K562 (cell line): ENCODE measurements around the gene RGL2. TPM values are rescaled to one million over a fixed set of nuclear protein-coding genes. Genes with fewer than 3 reads are reported as not detected.
A peak's percentile ranks its signal among the peaks of the same experiment; 100 is the strongest.

Source experiments
- ATAC-seq: fragments of 200-7000 bp; cut with Tn5 transposase; 3 replicates; pipeline ENCODE4 v1.9.1; 2020; ENCODE audit warnings: moderate library complexity
- BruUV-seq: library from RNA; stranded (reverse); fragments of 400-500 nt; replicated peaks from 2 replicates; lab custom pipeline; 2021; lab: Mats Ljungman, UMichigan
- CTCF ChIA-PET: fragments of 300-600 bp; formaldehyde crosslinking; extraction: SDS; loops from one replicate; lab custom pipeline; 2021; ENCODE audit warnings: low intra/inter-chr PET ratio; lab: Yijun Ruan, JAX
- POLR2A ChIA-PET: fragments of 300-600, 350-650 bp; sonication (Branson Sonifier 250); formaldehyde crosslinking; extraction: SDS; loops from one replicate; lab custom pipeline; 2021; ENCODE audit warnings: antibody characterized with exemption, inconsistent platforms; lab: Yijun Ruan, JAX
- DNase-seq, 4 experiments: peaks; one replicate each; pipeline versions ENCODE4 v3.0.0 to v3.0.0-alpha.2; 2011 to 2018; ENCODE audit warnings: low spot score in 3 of 4, mixed read lengths in 3 of 4; ENCODE audit errors: extremely low read depth in 1 of 4
- FAIRE-seq: peaks from 2 replicates; lab custom pipeline; 2011; peaks lifted over from hg19 to GRCh38; lab: Jason Lieb, UNC
- H2AFZ ChIP-seq: 2 replicates; pipeline ENCODE4 v1.6.0; 2011; ENCODE audit warnings: low read depth, low read length, control low read depth, inconsistent platforms
- H3K27ac ChIP-seq: fragments of 200-600 bp; 3 replicates; pipeline ENCODE4 v1.8.0; 2011; ENCODE audit warnings: low read depth, mild to moderate bottlenecking, control low read depth, inconsistent platforms, low read length, moderate library complexity, mixed read lengths; ENCODE audit errors: extremely low read depth
- H3K27me3 ChIP-seq, 2 experiments: fragments of 300-600 bp in 1 of 2; 2 replicates in 1 of 2; 3 replicates in 1 of 2; pipeline versions ENCODE4 v1.6.0 to v1.8.0; 2011; ENCODE audit warnings: inconsistent platforms in 2 of 2, low read length in 2 of 2, mild to moderate bottlenecking in 1 of 2, mixed read lengths in 1 of 2, moderate library complexity in 1 of 2; ENCODE audit not compliant: control insufficient read depth in 2 of 2, insufficient read depth in 2 of 2
- H3K36me3 ChIP-seq: fragments of 300-600 bp; 3 replicates; pipeline ENCODE4 v1.8.0; 2011; ENCODE audit warnings: mild to moderate bottlenecking, low read length, inconsistent platforms; ENCODE audit not compliant: control insufficient read depth, insufficient read depth
- H3K4me1 ChIP-seq, 2 experiments: fragments of 200-600 bp in 1 of 2; replicated peaks in 1 of 2; 2 replicates in 1 of 2; 3 replicates in 1 of 2; pipeline versions ENCODE4 v1.5.1 to v1.8.0; 2011; ENCODE audit warnings: inconsistent platforms in 2 of 2, low read length in 2 of 2, mild to moderate bottlenecking in 1 of 2, mixed read lengths in 1 of 2, moderate library complexity in 1 of 2; ENCODE audit not compliant: control insufficient read depth in 2 of 2, insufficient read depth in 2 of 2
- H3K4me2 ChIP-seq: 2 replicates; pipeline ENCODE4 v1.6.1; 2011; ENCODE audit warnings: low read length, control low read depth, inconsistent platforms, mixed read lengths; ENCODE audit not compliant: insufficient read depth
- H3K4me3 ChIP-seq: fragments of 200-600 bp; sonication (generic), shearing (Covaris generic); 2 replicates; pipeline ENCODE4 v1.5.1; 2016; ENCODE audit warnings: control low read depth, inconsistent platforms
- H3K79me2 ChIP-seq: fragments of 200-600 bp; 3 replicates; pipeline ENCODE4 v1.8.0; 2011; ENCODE audit warnings: low read length, inconsistent platforms; ENCODE audit not compliant: control insufficient read depth, insufficient read depth
- H3K9ac ChIP-seq, 2 experiments: 2 replicates each; pipeline versions ENCODE4 v1.6.0 to v1.6.1; 2011; ENCODE audit warnings: low read depth in 2 of 2, low read length in 2 of 2, control low read depth in 1 of 2, inconsistent platforms in 1 of 2, mild to moderate bottlenecking in 1 of 2, mixed read lengths in 1 of 2; ENCODE audit not compliant: insufficient read depth in 1 of 2
- H3K9me1 ChIP-seq: one replicate; pipeline ENCODE4 v1.6.0; 2011; ENCODE audit warnings: inconsistent platforms, mild to moderate bottlenecking, low read length, moderate library complexity; ENCODE audit not compliant: control insufficient read depth, insufficient read depth
- H3K9me3 ChIP-seq: replicated peaks from 2 replicates; pipeline ENCODE4 v1.5.1; 2011; ENCODE audit warnings: low read depth, low read length, inconsistent platforms; ENCODE audit not compliant: control insufficient read depth, insufficient read depth
- H4K20me1 ChIP-seq: replicated peaks from 2 replicates; pipeline ENCODE4 v1.6.1; 2011; ENCODE audit warnings: low read length, inconsistent platforms, mixed read lengths; ENCODE audit not compliant: control insufficient read depth, insufficient read depth
- CREB1 ChIP-seq, 2 experiments: sonication (generic) in 1 of 2; formaldehyde crosslinking in 1 of 2; IDR thresholded peaks; 2 replicates each; pipeline versions ENCODE4 v1.6.1 to v1.8.0; 2012 to 2022; ENCODE audit warnings: inconsistent platforms in 1 of 2, mild to moderate bottlenecking in 1 of 2, missing genetic modification reagents in 1 of 2, moderate library complexity in 1 of 2
- CTCF ChIP-seq, 3 experiments: IDR thresholded peaks in 2 of 3; conservative IDR thresholded peaks in 1 of 3; 2 replicates each; pipeline ENCODE4 v1.5.1; 2011 to 2012; ENCODE audit warnings: low read length in 3 of 3, mild to moderate bottlenecking in 3 of 3, control low read depth in 2 of 3, improper control_type of control experiment in 1 of 3, inconsistent platforms in 1 of 3, low read depth in 1 of 3, mixed read lengths in 1 of 3, moderate library complexity in 1 of 3; ENCODE audit not compliant: insufficient read depth in 2 of 3
- HDAC2 ChIP-seq: fragments of 450-650 bp; IDR thresholded peaks from 2 replicates; pipeline ENCODE4 v1.6.1; 2016; ENCODE audit warnings: mild to moderate bottlenecking
- HDGF ChIP-seq: fragments of 450-650 bp; IDR thresholded peaks from 2 replicates; pipeline ENCODE4 v1.6.1; 2016
- MAX ChIP-seq: sonication (generic); formaldehyde crosslinking; IDR thresholded peaks from 2 replicates; pipeline ENCODE4 v1.9.0; 2022; ENCODE audit warnings: mild to moderate bottlenecking, missing genetic modification reagents
- PHF8 ChIP-seq: fragments of 200-600 bp; sonication (generic); IDR thresholded peaks from 2 replicates; pipeline ENCODE4 v1.6.1; 2012; ENCODE audit warnings: mixed run types, mild to moderate bottlenecking, inconsistent platforms, low read length, moderate library complexity, borderline replicate concordance
- POU5F1 ChIP-seq: fragments of 150-350 bp; IDR thresholded peaks from 2 replicates; pipeline ENCODE4 v1.6.1; 2014; ENCODE audit warnings: borderline replicate concordance, low read length, low read depth, mild to moderate bottlenecking; ENCODE audit not compliant: partially characterized antibody
- PRDM10 ChIP-seq: fragments of 450-650 bp; IDR thresholded peaks from 2 replicates; pipeline ENCODE4 v1.6.1; 2018; ENCODE audit not compliant: partially characterized antibody
- SIN3A ChIP-seq, 2 experiments: fragments of 150-350 bp in 1 of 2; IDR thresholded peaks; 2 replicates each; pipeline ENCODE4 v1.6.1; 2011 to 2016; ENCODE audit warnings: borderline replicate concordance in 2 of 2, low read depth in 2 of 2, low read length in 2 of 2, mild to moderate bottlenecking in 2 of 2, moderate library complexity in 2 of 2; ENCODE audit not compliant: control insufficient read depth in 1 of 2
- SMARCA4 ChIP-seq: fragments of 450-650 bp; IDR thresholded peaks from 2 replicates; pipeline ENCODE4 v1.6.1; 2016
- SMARCB1 ChIP-seq: IDR thresholded peaks from 2 replicates; pipeline ENCODE4 v1.6.1; 2011; ENCODE audit warnings: improper control_type of control experiment, low read depth; ENCODE audit not compliant: insufficient read length
- ZBTB7A ChIP-seq: IDR thresholded peaks from 2 replicates; pipeline ENCODE4 v1.6.1; 2011; ENCODE audit warnings: low read depth, mild to moderate bottlenecking, low read length, moderate library complexity, borderline replicate concordance; ENCODE audit not compliant: control insufficient read depth
- ZNF445 ChIP-seq: fragments of 250-450 bp; sonication (Bioruptor Pico); IDR thresholded peaks from 2 replicates; pipeline ENCODE4 v1.4.0; 2020; ENCODE audit warnings: low read depth, mild to moderate bottlenecking, moderate library complexity
- ZNF551 ChIP-seq: fragments of 250-450 bp; sonication (Bioruptor Pico); IDR thresholded peaks from 2 replicates; pipeline ENCODE4 v1.5.0; 2021; ENCODE audit warnings: mild to moderate bottlenecking, moderate library complexity
- WGBS: fragments of 100-300 bp; shearing (Covaris generic); methylation state at CpG from one replicate; pipeline ENCODE4 v1.1.6; 2016; ENCODE audit warnings: low coverage, mixed read lengths; ENCODE audit not compliant: insufficient coverage; ENCODE audit errors: missing lambda C conversion rate; 5-methylcytosine and 5-hydroxymethylcytosine counted together
- in situ Hi-C: fragments of 300-500 bp; cut with MboI; formaldehyde crosslinking; loops from 4 replicates; pipeline ENCODE4 v1.15.0; 2018; ENCODE audit warnings: inconsistent platforms, mixed read lengths
- intact Hi-C: fragments of 100-400 bp; cut with micrococcal nuclease; formaldehyde crosslinking; loops from 2 replicates; pipeline ENCODE4 v1.14.2; 2022
- polyA plus RNA-seq, 8 experiments: library from polyadenylated mRNA; depleted of rRNA in 4 of 8; stranded (reverse) in 5 of 8; unstranded in 3 of 8; fragments of >200 nt; fragmentation: Nextera tagmentation in 2 of 8; fragmentation: Illumina TruSeq in 1 of 8; extraction: Ambion mirVana in 2 of 8; extraction: Trizol in 1 of 8; gene quantifications; 2 replicates each; pipeline versions ENCODE4 v1.2.1 to v1.2.3, GENCODE V29; 2011 to 2014; ENCODE audit warnings: inconsistent platforms in 1 of 8, missing spikeins in 1 of 8
- total RNA-seq, 7 experiments: library from RNA; depleted of rRNA in 6 of 7; stranded (reverse); fragments of >200 nt in 6 of 7; fragmentation: Illumina TruSeq in 2 of 7; extraction: Trizol in 2 of 7; gene quantifications; 2 replicates each; pipeline versions ENCODE4 v1.2.1 to v1.2.3, GENCODE V29; 2011 to 2021; ENCODE audit warnings: low replicate concordance in 1 of 7

RGL2 gene
- total and polyA plus RNA-seq, 9 of the 15 experiments (the other 6 are each of a cell fraction or from before 2014, with no cell fraction given) = 1.8 to 57.1 (median 19.5) TPM

- Histone ChIP-seq H4K20me1 (0 out of 2 replicates have a peak, but pooled peaks cover 3% of the 10 kb centered on the region), H2AFZ (peak overlapping the region; percentile 67), H3K9me3 (no peaks in the 10 kb centered on the region), H3K4me1 (peaks cover 11 to 41% of the 10 kb centered on the region in 2 experiments), H3K79me2 (peaks cover 50% of the 10 kb centered on the region), H3K4me3 (peak overlapping the region; percentile 64), H3K4me2 (peak overlapping the region; percentile 95), H3K27me3 (no peaks in the 10 kb centered on the region), H3K36me3 (peaks cover 54% of the 10 kb centered on the region), H3K9ac (peak overlapping the region; percentile 94 to 98), H3K27ac (peak overlapping the region; percentile 94), H3K9me1 (peaks cover 6% of the 10 kb centered on the region)
- TSS peak; percentile 5 for BruUV-seq
- peak; percentile 55 for ATAC-seq
- FAIRE-seq = peak; percentile 77
- POLR2A ChIA-PET = interaction anchor here (0.6 to 3.8 kb wide), 14 partner anchors 8 to 1961 kb away, joined by 3 to 36 read pairs (median 4); partner anchors contain the start of genes B3GALT4, PFDN6, TAPBP and WDR46
- peak; percentile 86 to 92 (median 89) for DNase-seq
- WGBS = under 1% methylated on average over 28 of the region's 42 CpGs
- CTCF ChIA-PET = interaction anchor here (0.5 to 2.4 kb wide), 2 partner anchors 18 to 76 kb away, joined by 7 to 20 read pairs; no protein-coding TSS in a partner anchor
- in situ Hi-C loops (no loop called here), intact Hi-C loops (loop anchor here (5.0 kb wide), 3 partner anchors 94 to 129 kb away; partner anchors contain the start of genes KIFC1 and PHF1)
- TF ChIP-seq ZNF551 (CRISPR knock-in tag) (no peak), HDAC2 (peak; percentile 73), ZBTB7A (peak; percentile 81), SMARCA4 (peak; percentile 35; the same call in 1 of the 2 replicates), HDGF (no peak), ZNF445 (CRISPR knock-in tag) (no peak), PHF8 (peak; percentile 24; the same call in 1 of the 2 replicates), CREB1 (IDR thresholded peaks at IDR 0.05) (no peak), CREB1 (CRISPR knock-in tag; IDR thresholded peaks at IDR 0.05) (peak; percentile 36; the same call in 1 of the 2 replicates), POU5F1 (no peak), PRDM10 (no peak), CTCF (IDR thresholded peaks at IDR 0.05 in 2 of 3, conservative IDR thresholded peaks at IDR 0.05 in 1 of 3; ENCODE audit: insufficient read depth in 2 of 3, low read depth in 1 of 3, low read length in 3 of 3) (peak in 1 of 3 experiments; percentile 20; a peak in 1 of 6 replicates), SMARCB1 (no peak), MAX (no peak), SIN3A (IDR thresholded peaks at IDR 0.05; ENCODE audit: borderline replicate concordance in 2 of 2, control insufficient read depth in 1 of 2, low read depth in 2 of 2, low read length in 2 of 2) (peak; percentile 73 to 78; a peak in 1 of 4 replicates)
These were observed 578 bp downstream of the RGL2 start for GRCh38 chr6:33297956-33298772.
